Activated CD4-positive, CD25-positive, alpha-beta regulatory T cell (primary cell): ENCODE results near the gene BEST4.
A peak's percentile ranks its signal among the peaks of the same experiment; 100 is the strongest.
"Not testable (repeated sequence)": the region's sequence is repeated elsewhere in the genome, so short reads cannot be mapped to it uniquely, and the experiment has no call there.

Source experiments
- DNase-seq, 4 experiments: peaks; one replicate each; lab custom pipeline; 2025; lab: John Stamatoyannopoulos, UW

BEST4 gene

GRCh38 chr1:44777969-44778635 is 9.9 kb downstream of the BEST4 start:
- no peak for DNase-seq

DNA sequence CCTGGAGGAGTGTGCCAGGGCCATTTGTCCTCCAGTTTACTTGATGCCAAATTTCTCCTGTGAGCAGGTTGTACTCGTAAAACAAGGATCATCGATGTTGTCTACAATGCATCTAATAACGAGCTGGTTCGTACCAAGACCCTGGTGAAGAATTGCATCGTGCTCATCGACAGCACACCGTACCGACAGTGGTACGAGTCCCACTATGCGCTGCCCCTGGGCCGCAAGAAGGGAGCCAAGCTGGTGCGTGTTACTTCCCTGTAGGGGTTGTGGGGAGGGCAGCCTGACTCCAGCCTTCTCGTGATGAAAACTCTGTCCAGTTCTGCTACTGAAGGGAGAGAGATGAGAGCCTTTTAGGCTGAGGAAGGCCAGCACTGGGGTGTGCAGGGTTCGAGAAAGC is 10.4 kb downstream of the BEST4 start:
- no peak for DNase-seq

- no peak for DNase-seq
Measured at GRCh38 chr1:44776730-44777068, 11.3 kb downstream of the BEST4 start.

GRCh38 chr1:44775930-44776729 is 11.8 kb downstream of the BEST4 start:
- DNase-seq, result peak in 3 of 4 experiments; percentile 21 to 43 (median 41)

- peak; percentile 76 to 83 (median 78) for DNase-seq
Measured at GRCh38 chr1:44775078-44775929, 12.7 kb downstream of the BEST4 start, which contains the start of gene RPS8. RPS8 (plus strand) TSS chr1:44775540; CDS start chr1:44775597, 57 bp downstream.

DNA sequence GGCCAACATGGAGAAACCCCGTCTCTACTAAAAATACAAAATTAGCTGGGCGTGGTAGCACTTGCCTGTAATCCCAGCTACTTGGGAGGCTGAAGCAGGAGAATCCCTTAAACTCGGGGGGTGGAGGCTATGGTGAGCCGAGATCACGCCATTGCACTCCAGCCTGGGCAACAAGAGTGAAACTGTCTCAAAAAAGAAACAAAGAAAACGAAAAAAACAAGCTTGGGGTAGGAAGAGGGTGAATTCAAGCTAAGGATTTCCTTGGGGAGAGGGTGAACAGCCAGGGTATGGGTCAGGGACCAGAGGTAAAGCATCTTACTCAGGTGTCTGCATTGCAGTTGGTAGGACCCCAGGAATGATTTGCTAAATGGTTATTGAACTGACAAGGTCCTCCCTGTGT is 21.5 kb downstream of the BEST4 start:
- DNase-seq, result not testable (repeated sequence)

GRCh38 chr1:44760876-44761275 is 27.1 kb downstream of the BEST4 start:
- no peak for DNase-seq

GRCh38 chr1:44759077-44759476 is 28.9 kb downstream of the BEST4 start:
- DNase-seq, result no peak

- DNase-seq, result no peak
Measured at GRCh38 chr1:44757420-44757819, 30.6 kb downstream of the BEST4 start.

DNA sequence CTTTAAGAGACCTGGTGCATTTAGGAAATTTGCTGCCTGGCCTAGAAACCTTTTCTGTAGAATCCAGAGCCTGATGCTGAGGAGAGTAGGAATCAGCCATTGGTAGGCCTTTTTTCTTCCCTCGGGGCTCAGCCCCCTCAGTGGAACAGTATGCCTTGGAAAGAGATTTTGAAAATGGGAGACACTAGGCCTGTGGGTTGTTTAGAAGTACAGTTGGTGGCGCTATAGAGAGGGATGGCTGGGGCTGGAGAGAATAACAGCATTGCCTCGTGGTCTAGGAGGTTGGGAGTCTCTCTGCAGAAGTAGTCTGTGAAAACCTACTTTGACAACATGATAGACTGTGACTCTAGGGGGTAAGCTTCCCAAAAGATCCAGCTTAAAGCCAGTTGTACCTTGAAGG is 40.1 kb downstream of the BEST4 start:
- DNase-seq, result no peak

DNA sequence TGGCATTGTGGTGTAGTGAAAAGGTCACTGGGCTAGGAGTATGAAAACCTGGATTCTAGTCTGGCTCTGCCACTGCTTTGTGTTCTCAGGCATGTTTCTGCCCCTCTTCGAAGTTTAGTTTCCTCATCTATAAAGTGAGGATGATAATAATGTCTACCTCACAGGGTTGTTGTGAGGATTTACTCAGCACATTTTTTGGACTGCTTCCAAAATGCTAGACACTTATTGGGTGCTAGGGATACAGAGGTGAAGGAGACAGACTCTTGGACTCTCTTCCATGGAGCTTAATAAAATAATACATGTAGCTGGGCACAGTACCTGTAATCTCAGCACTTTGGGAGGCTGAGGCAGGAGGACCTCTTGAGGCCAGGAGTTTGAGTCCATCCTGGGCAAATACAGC is 44.8 kb downstream of the BEST4 start:
- no peak for DNase-seq

DNA sequence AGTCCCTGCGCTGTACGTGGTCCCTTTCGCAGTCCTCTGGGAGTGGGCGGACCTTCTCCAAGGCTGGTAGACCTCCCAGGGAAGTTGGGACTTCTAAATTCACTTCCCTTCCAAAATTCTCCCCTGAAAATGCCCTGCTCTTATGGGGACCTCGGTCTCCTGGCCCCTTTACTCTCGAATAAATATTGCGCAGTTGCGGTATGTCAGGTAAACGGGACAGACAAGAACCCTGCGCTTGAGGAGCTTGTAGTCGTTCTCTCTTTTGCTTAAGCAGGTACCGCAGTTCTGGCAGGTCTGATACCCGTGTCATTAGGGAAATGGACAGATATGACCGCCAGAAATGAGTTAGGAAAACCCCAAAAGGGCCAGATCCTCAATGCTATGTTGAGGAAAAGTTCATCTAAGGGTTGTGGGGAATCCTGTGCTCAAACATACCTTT is 47.8 kb downstream of the BEST4 start:
- no peak for DNase-seq

DNA sequence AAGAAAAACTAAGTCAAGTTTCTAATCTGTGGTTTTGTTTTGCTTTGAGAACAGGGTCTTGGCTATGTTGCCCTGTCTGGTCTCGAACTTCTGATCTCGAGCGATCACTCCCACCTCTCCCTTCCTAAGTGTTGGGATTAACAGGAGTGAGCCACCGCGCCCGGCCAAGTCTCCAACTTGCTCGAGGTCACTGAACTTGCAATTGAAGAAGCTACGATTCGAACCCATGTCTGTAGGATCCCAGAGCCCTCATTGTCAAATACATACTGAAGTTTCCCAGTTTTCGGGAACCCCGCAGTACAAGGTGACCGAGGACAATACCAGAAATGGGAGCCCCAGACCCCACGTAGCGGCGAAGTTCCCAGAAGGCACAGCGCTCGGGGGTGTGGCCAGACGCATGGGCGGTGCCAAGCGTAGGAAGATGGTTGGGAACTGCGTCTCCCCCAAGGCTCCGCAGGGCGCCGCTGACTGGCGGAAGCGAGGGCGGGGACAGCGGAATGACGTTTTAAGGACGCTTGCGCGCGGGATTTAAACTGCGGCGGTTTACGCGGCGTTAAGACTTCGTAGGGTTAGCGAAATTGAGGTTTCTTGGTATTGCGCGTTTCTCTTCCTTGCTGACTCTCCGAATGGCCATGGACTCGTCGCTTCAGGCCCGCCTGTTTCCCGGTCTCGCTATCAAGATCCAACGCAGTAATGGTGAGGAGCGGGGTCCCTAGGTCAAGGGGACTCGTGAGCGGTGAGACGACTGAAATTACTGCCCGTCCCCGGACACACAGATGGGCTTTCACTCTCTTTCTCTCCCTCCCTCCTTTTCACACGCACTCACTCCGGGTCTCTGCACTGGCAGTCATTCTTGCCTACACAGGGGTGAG is 48.4 kb downstream of the BEST4 start, which contains the start of gene KIF2C:
TSS of gene KIF2C (plus strand) at position 531 of the 872 bp plus-strand sequence. CDS start at position 627, 96 bp downstream.
- peak; percentile 91 to 93 (median 92) for DNase-seq

DNA sequence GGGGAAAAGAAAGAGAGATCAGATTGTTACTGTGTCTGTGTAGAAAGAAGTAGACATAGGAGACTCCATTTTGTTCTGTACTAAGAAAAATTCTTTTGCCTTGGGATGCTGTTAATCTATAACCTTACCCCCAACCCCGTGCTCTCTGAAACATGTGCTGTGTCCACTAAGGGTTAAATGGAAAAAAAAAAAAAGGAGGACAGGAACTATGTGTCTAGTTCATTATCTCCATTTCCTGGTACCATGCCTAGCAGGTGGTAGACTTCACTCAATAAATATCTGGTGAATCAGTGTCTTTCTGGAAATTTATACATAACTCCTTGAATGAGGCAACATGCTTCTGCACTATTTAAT is 49.0 kb downstream of the BEST4 start:
- not testable (repeated sequence) for DNase-seq

DNA sequence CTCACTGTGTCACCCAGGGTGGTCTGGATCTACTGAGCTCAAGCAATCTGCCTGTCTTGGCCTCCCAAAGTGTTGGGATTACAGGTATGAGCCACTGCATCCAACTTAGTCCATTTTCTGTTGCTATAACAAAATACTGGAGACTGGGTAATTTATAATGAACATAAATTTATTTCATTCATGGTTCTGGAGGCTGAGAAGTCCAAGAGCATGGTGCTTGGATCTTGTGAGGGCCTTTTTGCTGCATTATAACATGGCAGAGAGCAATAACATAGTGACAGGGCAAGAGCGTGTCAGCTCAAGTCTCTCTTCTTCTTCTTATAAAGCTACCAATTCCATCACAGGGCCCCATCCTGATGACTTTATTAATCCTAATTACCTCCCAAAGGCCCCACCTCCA is 52.0 kb downstream of the BEST4 start:
- no peak for DNase-seq

DNA sequence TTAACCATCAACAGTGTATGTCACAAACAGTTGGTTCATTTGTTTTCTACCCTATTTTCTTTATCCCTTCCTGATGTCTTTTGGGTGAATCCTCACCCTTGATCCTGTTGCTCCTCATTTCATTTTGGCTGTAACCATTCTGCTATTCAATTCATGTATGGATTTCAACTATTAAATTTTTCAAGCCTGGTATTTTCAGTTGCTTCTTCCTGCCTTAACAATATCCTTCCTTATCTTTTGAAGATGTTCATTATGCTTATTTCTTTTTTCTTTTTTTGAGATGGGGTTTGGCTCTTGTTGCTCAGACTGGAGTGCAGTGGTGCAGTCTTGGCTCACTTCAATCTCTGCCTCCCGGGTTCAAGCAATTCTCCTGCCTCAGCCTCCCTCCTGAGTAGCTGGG is 54.2 kb downstream of the BEST4 start:
- no peak for DNase-seq
